OCI-LY3 (cell line): ENCODE results near the gene SLC27A4.
A peak's percentile ranks its signal among the peaks of the same experiment; 100 is the strongest.

ENCODE experiments used
- H2AFZ ChIP-seq: fragments of 200-600, 300-600 bp; shearing (Covaris generic); 2 replicates; pipeline ENCODE4 v1.6.0; 2014; ENCODE audit warnings: antibody characterized with exemption, low read depth, low read length
- H3K27ac ChIP-seq: fragments of 200-600, 300-600 bp; sonication (generic); 2 replicates; pipeline ENCODE4 v1.5.1; 2014; ENCODE audit warnings: mild to moderate bottlenecking, low read length, moderate library complexity, mixed read lengths
- H3K27me3 ChIP-seq: fragments of 200-600, 300-600 bp; sonication (generic); 2 replicates; pipeline ENCODE4 v1.6.1; 2014; ENCODE audit warnings: low read depth, low read length, mixed read lengths
- H3K36me3 ChIP-seq: fragments of 200-600, 300-600 bp; sonication (generic); replicated peaks from 2 replicates; pipeline ENCODE3; 2014; ENCODE audit warnings: low read depth, low read length, mixed read lengths
- H3K4me1 ChIP-seq: fragments of 300-600, 200-600 bp; sonication (generic); 2 replicates; pipeline ENCODE4 v1.6.1; 2014; ENCODE audit warnings: low read length, mixed read lengths
- H3K4me2 ChIP-seq: fragments of 200-600, 300-600 bp; sonication (generic); 2 replicates; pipeline ENCODE4 v1.6.1; 2014; ENCODE audit warnings: low read length, mixed read lengths
- H3K4me3 ChIP-seq: fragments of 300-600, 200-600 bp; sonication (generic); 2 replicates; pipeline ENCODE4 v1.5.1; 2014; ENCODE audit warnings: antibody characterized with exemption, mild to moderate bottlenecking, low read length, moderate library complexity
- H3K79me2 ChIP-seq: fragments of 300-600, 200-600 bp; shearing (Covaris generic); 2 replicates; pipeline ENCODE4 v1.6.1; 2014; ENCODE audit warnings: mild to moderate bottlenecking, low read length, mixed read lengths
- H3K9ac ChIP-seq: fragments of 300-600, 200-600 bp; shearing (Covaris generic); 2 replicates; pipeline ENCODE4 v1.6.0; 2014; ENCODE audit warnings: mild to moderate bottlenecking, low read length, moderate library complexity
- H3K9me3 ChIP-seq: fragments of 200-600, 300-600 bp; shearing (Covaris generic); 2 replicates; pipeline ENCODE4 v1.6.1; 2014; ENCODE audit warnings: low read length, mixed read lengths; ENCODE audit not compliant: insufficient read depth
- H4K20me1 ChIP-seq: fragments of 200-600, 300-600 bp; sonication (generic); 2 replicates; pipeline ENCODE4 v1.6.1; 2016; ENCODE audit warnings: low read length, mixed read lengths; ENCODE audit not compliant: insufficient read depth
- CTCF ChIP-seq: fragments of 200-600, 300-600 bp; sonication (generic); IDR thresholded peaks from 2 replicates; pipeline ENCODE4 v1.5.1; 2014; ENCODE audit warnings: antibody characterized with exemption, low read length, low read depth
- EZH2phosphoT487 ChIP-seq: fragments of 200-600 bp; shearing (Covaris generic); IDR thresholded peaks from 2 replicates; pipeline ENCODE4 v1.6.1; 2018; ENCODE audit warnings: antibody characterized with exemption, mixed run types, low read depth

Gene SLC27A4

GRCh38 chr9:128370752-128371629 lies 30.7 kb downstream of the SLC27A4 start, which contains the start of gene URM1:
URM1 (plus strand) TSS chr9:128371374; CDS start chr9:128371381, 7 bp downstream.
- H3K4me3 ChIP-seq, result peak within 1 kb of the TSS; percentile 91
- TF ChIP-seq EZH2phosphoT487, result no peak
- peak; percentile 20; the same call in 1 of the 2 replicates for TF ChIP-seq CTCF
- peaks cover 45% of the 10 kb centered on the region for H3K79me2 ChIP-seq
- peaks cover 13% of the 10 kb centered on the region for H3K4me1 ChIP-seq
- peak within 1 kb of the TSS; percentile 44 for H3K27ac ChIP-seq
- no peaks in the 10 kb centered on the region for H3K27me3 ChIP-seq
- H3K36me3 ChIP-seq, result peaks cover 4% of the 10 kb centered on the region
- peak within 1 kb of the TSS; percentile 84 for H3K9ac ChIP-seq
- peak within 1 kb of the TSS; percentile 86 for H3K4me2 ChIP-seq
- no peaks in the 10 kb centered on the region for H4K20me1 ChIP-seq
- peak within 1 kb of the TSS; percentile 81 for H2AFZ ChIP-seq
- no peaks in the 10 kb centered on the region for H3K9me3 ChIP-seq

GRCh38 chr9:128371630-128372117 lies 31.3 kb downstream of the SLC27A4 start:
- H3K36me3 ChIP-seq, result peaks cover 4% of the 10 kb centered on the region
- TF ChIP-seq CTCF (no peak), EZH2phosphoT487 (no peak)
- H3K9ac ChIP-seq, result peak overlapping the region; percentile 70
- no peaks in the 10 kb centered on the region for H3K27me3 ChIP-seq
- H3K4me2 ChIP-seq, result peak overlapping the region; percentile 86
- H2AFZ ChIP-seq, result peak overlapping the region; percentile 37; the same call in 1 of the 2 replicates
- H3K4me3 ChIP-seq, result peak overlapping the region; percentile 91
- peak overlapping the region; percentile 21; the same call in 1 of the 2 replicates for H3K27ac ChIP-seq
- peaks cover 47% of the 10 kb centered on the region for H3K79me2 ChIP-seq
- H4K20me1 ChIP-seq, result no peaks in the 10 kb centered on the region
- peaks cover 13% of the 10 kb centered on the region for H3K4me1 ChIP-seq
- no peaks in the 10 kb centered on the region for H3K9me3 ChIP-seq

- H3K9ac ChIP-seq, result peak overlapping the region; percentile 70
- no peak overlapping the region for H3K27ac ChIP-seq
- H3K79me2 ChIP-seq, result peaks cover 49% of the 10 kb centered on the region
- H4K20me1 ChIP-seq, result no peaks in the 10 kb centered on the region
- TF ChIP-seq EZH2phosphoT487 (no peak), CTCF (no peak)
- peaks cover 13% of the 10 kb centered on the region for H3K4me1 ChIP-seq
- no peaks in the 10 kb centered on the region for H3K27me3 ChIP-seq
- H2AFZ ChIP-seq, result no peak overlapping the region
- H3K36me3 ChIP-seq, result peaks cover 4% of the 10 kb centered on the region
- peak overlapping the region; percentile 86 for H3K4me2 ChIP-seq
- H3K4me3 ChIP-seq, result peak overlapping the region; percentile 91
- no peaks in the 10 kb centered on the region for H3K9me3 ChIP-seq
Observed at GRCh38 chr9:128372188-128372641, 31.9 kb downstream of the SLC27A4 start.

DNA sequence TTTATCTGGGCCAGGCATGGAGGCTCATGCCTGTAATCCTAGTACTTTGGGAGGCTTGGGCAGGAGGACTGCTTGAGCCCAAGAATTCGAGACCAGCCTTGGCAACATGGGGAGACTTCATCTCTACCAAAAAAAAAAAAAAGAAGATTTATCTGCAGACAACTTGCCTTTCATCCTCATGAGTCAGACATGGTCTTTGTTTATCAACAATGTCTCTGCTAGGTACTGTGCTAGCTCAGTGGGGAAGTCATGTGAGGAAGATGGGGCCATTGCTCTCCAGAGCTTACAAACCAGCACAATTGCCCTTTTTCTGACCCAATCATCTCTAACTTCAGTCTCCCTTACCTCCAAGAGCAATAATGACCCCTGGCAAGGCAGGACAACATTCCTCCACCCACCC lies 32.5 kb downstream of the SLC27A4 start:
- Histone ChIP-seq H3K27me3 (no peaks in the 10 kb centered on the region), H3K4me1 (peaks cover 13% of the 10 kb centered on the region), H3K4me3 (no peak overlapping the region), H3K4me2 (peak overlapping the region; percentile 86; the same call in 1 of the 2 replicates), H3K9me3 (no peaks in the 10 kb centered on the region), H3K27ac (no peak overlapping the region), H3K36me3 (peaks cover 4% of the 10 kb centered on the region), H2AFZ (no peak overlapping the region), H3K9ac (no peak overlapping the region), H3K79me2 (peaks cover 49% of the 10 kb centered on the region), H4K20me1 (no peaks in the 10 kb centered on the region)
- TF ChIP-seq CTCF (no peak), EZH2phosphoT487 (no peak)
